ENCODE measurements around the gene SCMH1. TPM values are rescaled to one million over a fixed set of nuclear protein-coding genes. Genes with fewer than 3 reads are reported as not detected.

The SCMH1 gene
- total RNA-seq (39.9 and 40.0 TPM in 2 replicates), polyA plus RNA-seq (40.7 and 59.4 TPM in 2 replicates), polyA minus RNA-seq (87.5 and 93.7 TPM in 2 replicates), Bru-seq, nascent RNA (percentile 83 among the genes with signal in this experiment), BruChase-seq, experiment 1, labeled RNA remaining after a 6-hour chase (percentile 70 among the genes with signal in this experiment), BruChase-seq, experiment 2, labeled RNA remaining after a 2-hour chase (percentile 85 among the genes with signal in this experiment)
- 31.3 and 35.2 TPM in 2 replicates for polyA plus RNA-seq (2011; cell fraction: cytosol; rRNA removed)
- polyA plus RNA-seq (2011; cell fraction: nucleus; rRNA removed): 99.0 and 117 TPM in 2 replicates
- 22.4 and 22.8 TPM in 2 replicates for polyA plus RNA-seq (2012)
- polyA minus RNA-seq (2011; cell fraction: cytosol; rRNA and poly(A)+ RNA removed): 14.0 TPM
- polyA minus RNA-seq (2011; cell fraction: nucleus; rRNA and poly(A)+ RNA removed): 53.4 and 73.0 TPM in 2 replicates
- long read RNA-seq, partial matches to known transcripts: 10 of 43 reads
- long read RNA-seq, other reads (novel, unspliced or antisense): 28 of 43 reads

GRCh38 chr1:41241749-41242341 lies at the start of gene SCMH1:
Gene SCMH1 (minus strand): TSS chr1:41242306. CDS start chr1:41186133, 56,173 bp downstream.
- intact Hi-C loops (cut with micrococcal nuclease): no loop called here
- FAIRE-seq (no peak), DNase-seq (ENCODE audit: low read depth, low spot score) (peak; percentile 46)
- Histone ChIP-seq H3K9ac (replicated peaks; ENCODE audit: extremely low read depth, insufficient read depth, low read length) (peak within 1 kb of the TSS; percentile 85), H3K27ac (ENCODE audit: insufficient read depth, low read depth, low read length) (peak within 1 kb of the TSS; percentile 68), H2AFZ (ENCODE audit: low read depth, low read length) (peak within 1 kb of the TSS; percentile 99), H3K27me3 (ENCODE audit: control insufficient read depth in 2 of 2, insufficient read depth in 2 of 2, low read length in 2 of 2) (no peaks in the 10 kb centered on the region), H3K4me1 (ENCODE audit: control insufficient read depth, extremely low read depth, insufficient read depth, low read length) (peaks cover 42% of the 10 kb centered on the region), H3K9me1 (replicated peaks; ENCODE audit: control insufficient read depth, extremely low read depth, insufficient read depth, low read length) (peaks cover 4% of the 10 kb centered on the region), H3K79me2 (ENCODE audit: control insufficient read depth, insufficient read depth, low read length) (peaks cover 28% of the 10 kb centered on the region), H3K4me2 (ENCODE audit: insufficient read depth, low read length) (peak within 1 kb of the TSS; percentile 84), H3K4me3 (replicated peaks in 1 of 3; ENCODE audit: insufficient read depth in 1 of 3, low read depth in 1 of 3, low read length in 3 of 3) (peak within 1 kb of the TSS; percentile 66 to 67 (median 67)), H3K9me3 (replicated peaks; ENCODE audit: control insufficient read depth, insufficient read depth, low read length) (no peaks in the 10 kb centered on the region), H3K36me3 (ENCODE audit: control insufficient read depth in 2 of 2, extremely low read depth in 1 of 2, insufficient read depth in 2 of 2, low read length in 2 of 2) (no peaks in the 10 kb centered on the region), H4K20me1 (replicated peaks; ENCODE audit: control insufficient read depth, extremely low read depth, insufficient read depth, low read length) (no peaks in the 10 kb centered on the region)
- no peak for TF ChIP-seq MYC (IDR thresholded peaks at IDR 0.05; ENCODE audit: low read depth, low read length)
- TF ChIP-seq POLR2A (IDR thresholded peaks at IDR 0.05; ENCODE audit: low read depth, low read length): no peak
- ChIA-PET POLR2A (interaction anchor here (1.4 kb wide), 1 partner anchor 140 kb away, joined by 5 read pairs; no protein-coding TSS in a partner anchor), CTCF (interaction anchor here (1.2 to 1.5 kb wide), 2 partner anchors 140 to 238 kb away, joined by 4 to 6 read pairs; no protein-coding TSS in a partner anchor)
- dilution Hi-C loops (cut with MboI; ENCODE audit: extremely low pct_ligation_motif_present, low sequenced_read_pairs): no loop called here
- no TSS peak for BruUV-seq (replicated peaks)

GRCh38 chr1:41291195-41291594 lies 49.1 kb upstream of the SCMH1 start:
- no TSS peak for BruUV-seq (replicated peaks)
- intact Hi-C loops (cut with micrococcal nuclease): no loop called here
- H3K9ac ChIP-seq (replicated peaks; ENCODE audit: extremely low read depth, insufficient read depth, low read length): no peak overlapping the region

More at GRCh38 chr1:41291195-41291594, 49.1 kb upstream of the SCMH1 start:
- peaks cover 4 to 20% of the 10 kb centered on the region in 2 experiments for H3K27me3 ChIP-seq (ENCODE audit: control insufficient read depth in 2 of 2, insufficient read depth in 2 of 2, low read length in 2 of 2)
- H3K4me3 ChIP-seq (replicated peaks in 1 of 3; ENCODE audit: insufficient read depth in 1 of 3, low read depth in 1 of 3, low read length in 3 of 3): no peak overlapping the region
- TF ChIP-seq CTCF (IDR thresholded peaks at IDR 0.05; ENCODE audit: extremely low read depth in 1 of 2, insufficient read depth in 1 of 2, low read depth in 1 of 2, low read length in 2 of 2) (no peak), MAX (IDR thresholded peaks at IDR 0.05; ENCODE audit: insufficient read depth, insufficient read length) (no peak), FOS (IDR thresholded peaks at IDR 0.05; ENCODE audit: borderline replicate concordance, insufficient read depth, low read length) (no peak), MYC (IDR thresholded peaks at IDR 0.05; ENCODE audit: low read depth, low read length) (no peak), POLR2AphosphoS5 (IDR thresholded peaks at IDR 0.05; ENCODE audit: insufficient read depth, low read depth, low read length) (no peak), JUN (IDR thresholded peaks at IDR 0.05; ENCODE audit: borderline replicate concordance, insufficient read depth, insufficient read length, low read depth) (no peak), POLR2A (IDR thresholded peaks at IDR 0.05; ENCODE audit: low read depth, low read length) (no peak), EZH2 (IDR thresholded peaks at IDR 0.05; ENCODE audit: borderline replicate concordance, low read depth, low read length, severe bottlenecking) (no peak), GATA2 (IDR thresholded peaks at IDR 0.05; ENCODE audit: insufficient read depth, insufficient read length, low read depth, low read length) (no peak)
- dilution Hi-C loops (cut with MboI; ENCODE audit: extremely low pct_ligation_motif_present, low sequenced_read_pairs): no loop called here
- H2AFZ ChIP-seq (ENCODE audit: low read depth, low read length): no peak overlapping the region
- no peaks in the 10 kb centered on the region for H3K9me3 ChIP-seq (replicated peaks; ENCODE audit: control insufficient read depth, insufficient read depth, low read length)
- no peaks in the 10 kb centered on the region for H3K79me2 ChIP-seq (ENCODE audit: control insufficient read depth, insufficient read depth, low read length)
- no peaks in the 10 kb centered on the region for H3K4me1 ChIP-seq (ENCODE audit: control insufficient read depth, extremely low read depth, insufficient read depth, low read length)
- POLR2A ChIA-PET: no interaction called here
- DNase-seq (ENCODE audit: low read depth, low spot score): no peak
- H3K36me3 ChIP-seq (ENCODE audit: control insufficient read depth in 2 of 2, extremely low read depth in 1 of 2, insufficient read depth in 2 of 2, low read length in 2 of 2): no peaks in the 10 kb centered on the region
- no peak overlapping the region for H3K27ac ChIP-seq (ENCODE audit: insufficient read depth, low read depth, low read length)
- no peak for FAIRE-seq
- H3K9me1 ChIP-seq (replicated peaks; ENCODE audit: control insufficient read depth, extremely low read depth, insufficient read depth, low read length): no peaks in the 10 kb centered on the region
- H4K20me1 ChIP-seq (replicated peaks; ENCODE audit: control insufficient read depth, extremely low read depth, insufficient read depth, low read length): no peaks in the 10 kb centered on the region
- CTCF ChIA-PET: no interaction called here
- no peak overlapping the region for H3K4me2 ChIP-seq (ENCODE audit: insufficient read depth, low read length)

All from endothelial cell of umbilical vein (primary cell).